ENCODE results near the gene MAP4K3. TPM values are rescaled to one million over a fixed set of nuclear protein-coding genes. Genes with fewer than 3 reads are reported as not detected.

MAP4K3 gene
- total RNA-seq, 3 donors from 2014 or later = 32.7 to 50.4 (median 39.9) TPM

- DNase-seq (no peak), ATAC-seq (no peak)
- Histone ChIP-seq H3K9me3 (no peaks in the 10 kb centered on the region), H3K4me1 (ENCODE audit: low read depth) (peaks cover 2% of the 10 kb centered on the region), H3K4me3 (no peak overlapping the region), H3K36me3 (ENCODE audit: low read depth) (no peaks in the 10 kb centered on the region)
- intact Hi-C loops (cut with DNase I, micrococcal nuclease) = no loop called here
- no peak for TF ChIP-seq CTCF (IDR thresholded peaks at IDR 0.05)
Observed at GRCh38 chr2:39383146-39383545, 53.9 kb downstream of the MAP4K3 start.

- ATAC-seq (peak; percentile 17), DNase-seq (no peak)
- no peak overlapping the region for H3K4me3 ChIP-seq
- no peaks in the 10 kb centered on the region for H3K36me3 ChIP-seq (ENCODE audit: low read depth)
- TF ChIP-seq CTCF (IDR thresholded peaks at IDR 0.05) = no peak
- peaks cover 2% of the 10 kb centered on the region for H3K4me1 ChIP-seq (ENCODE audit: low read depth)
- intact Hi-C loops (cut with DNase I, micrococcal nuclease) = no loop called here
- no peaks in the 10 kb centered on the region for H3K9me3 ChIP-seq
Observed at GRCh38 chr2:39381653-39382052, 55.4 kb downstream of the MAP4K3 start.

- peaks cover 2% of the 10 kb centered on the region for H3K4me1 ChIP-seq (ENCODE audit: low read depth)
- TF ChIP-seq CTCF (IDR thresholded peaks at IDR 0.05) = no peak
Observed at GRCh38 chr2:39380525-39381150, 56.4 kb downstream of the MAP4K3 start.

GRCh38 chr2:39379643-39380524 is 57.2 kb downstream of the MAP4K3 start:
- ATAC-seq (peak; percentile 87), DNase-seq (peak in 1 of 3 donors; percentile 48)
- intact Hi-C loops (cut with DNase I, micrococcal nuclease) = no loop called here
- no peaks in the 10 kb centered on the region for H3K36me3 ChIP-seq (ENCODE audit: low read depth)
- no peak for TF ChIP-seq CTCF (IDR thresholded peaks at IDR 0.05)
- H3K4me1 ChIP-seq (ENCODE audit: low read depth) = peaks cover 2% of the 10 kb centered on the region
- H3K9me3 ChIP-seq = no peaks in the 10 kb centered on the region
- H3K4me3 ChIP-seq = no peak overlapping the region

More at GRCh38 chr2:39380525-39381150, 56.4 kb downstream of the MAP4K3 start:
- Histone ChIP-seq H3K9me3 (no peaks in the 10 kb centered on the region), H3K36me3 (ENCODE audit: low read depth) (no peaks in the 10 kb centered on the region), H3K4me3 (no peak overlapping the region)
- DNase-seq = no peak
- intact Hi-C loops (cut with DNase I, micrococcal nuclease) = no loop called here
- ATAC-seq = no peak

- TF ChIP-seq CTCF (IDR thresholded peaks at IDR 0.05) = no peak
- no peak for DNase-seq
- intact Hi-C loops (cut with DNase I, micrococcal nuclease) = no loop called here
- Histone ChIP-seq H3K4me3 (no peak overlapping the region), H3K9me3 (no peaks in the 10 kb centered on the region), H3K36me3 (ENCODE audit: low read depth) (no peaks in the 10 kb centered on the region), H3K4me1 (ENCODE audit: low read depth) (peaks cover 2% of the 10 kb centered on the region)
- ATAC-seq = no peak
Observed at GRCh38 chr2:39378968-39379367, 58.1 kb downstream of the MAP4K3 start.
